ENCODE measurements around the gene FAM169A. TPM values are rescaled to one million over a fixed set of nuclear protein-coding genes. Genes with fewer than 3 reads are reported as not detected.
"Not testable (repeated sequence)": the region's sequence is repeated elsewhere in the genome, so short reads cannot be mapped to it uniquely, and the experiment has no call there.

Gene FAM169A, protein sequence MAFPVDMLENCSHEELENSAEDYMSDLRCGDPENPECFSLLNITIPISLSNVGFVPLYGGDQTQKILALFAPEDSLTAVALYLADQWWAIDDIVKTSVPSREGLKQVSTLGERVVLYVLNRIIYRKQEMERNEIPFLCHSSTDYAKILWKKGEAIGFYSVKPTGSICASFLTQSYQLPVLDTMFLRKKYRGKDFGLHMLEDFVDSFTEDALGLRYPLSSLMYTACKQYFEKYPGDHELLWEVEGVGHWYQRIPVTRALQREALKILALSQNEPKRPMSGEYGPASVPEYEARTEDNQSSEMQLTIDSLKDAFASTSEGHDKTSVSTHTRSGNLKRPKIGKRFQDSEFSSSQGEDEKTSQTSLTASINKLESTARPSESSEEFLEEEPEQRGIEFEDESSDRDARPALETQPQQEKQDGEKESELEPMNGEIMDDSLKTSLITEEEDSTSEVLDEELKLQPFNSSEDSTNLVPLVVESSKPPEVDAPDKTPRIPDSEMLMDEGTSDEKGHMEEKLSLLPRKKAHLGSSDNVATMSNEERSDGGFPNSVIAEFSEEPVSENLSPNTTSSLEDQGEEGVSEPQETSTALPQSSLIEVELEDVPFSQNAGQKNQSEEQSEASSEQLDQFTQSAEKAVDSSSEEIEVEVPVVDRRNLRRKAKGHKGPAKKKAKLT
- polyA plus RNA-seq (2012; ENCODE audit: missing spikeins) = 0.74 TPM

DNA sequence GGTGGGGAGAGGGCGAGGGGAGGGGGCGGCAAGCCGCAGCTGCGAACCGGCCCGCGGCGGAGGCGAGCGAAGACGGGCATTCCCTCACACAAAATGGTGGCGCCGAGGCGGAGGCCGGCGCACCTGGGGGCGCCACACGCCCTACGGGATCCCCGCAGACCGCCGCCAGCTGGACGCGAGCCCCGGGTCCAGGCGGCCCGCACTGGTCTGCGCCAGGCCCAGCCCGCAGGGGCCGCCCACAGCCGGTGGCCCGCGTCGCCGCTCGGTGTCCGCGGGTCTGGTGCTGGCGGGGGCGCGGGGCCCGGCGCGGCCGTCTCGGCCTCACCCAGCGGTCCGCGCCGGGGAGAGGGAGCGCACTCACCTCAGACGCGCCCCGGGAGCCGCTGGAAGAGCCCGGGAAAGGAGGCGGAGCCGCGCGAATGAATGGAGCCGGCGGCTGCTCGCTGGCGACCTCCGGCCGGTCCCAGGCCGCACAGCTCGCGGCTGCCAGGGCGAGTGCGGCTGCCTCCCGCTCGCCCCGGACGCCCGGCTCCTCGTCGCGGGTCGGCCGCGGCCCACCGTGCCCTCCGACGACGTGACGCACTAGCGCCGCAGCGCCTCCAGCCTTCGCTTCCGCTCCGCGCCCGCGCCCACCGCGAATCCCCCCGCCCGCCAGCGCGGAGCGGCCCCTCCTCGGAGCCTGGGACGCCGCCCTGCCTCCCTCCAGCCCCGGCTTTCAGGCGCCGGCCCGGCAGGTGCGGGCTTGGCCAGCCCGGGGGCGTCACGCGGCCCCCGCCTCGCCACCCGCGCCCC lies at the start of gene FAM169A:
TSS of gene FAM169A (minus strand) at position 584 of the 792 bp plus-strand sequence. CDS start 24,711 bp downstream, outside the sequence.
- TF ChIP-seq POLR2AphosphoS5 (IDR thresholded peaks at IDR 0.05; ENCODE audit: low read depth, low read length) (no peak), POLR2A (IDR thresholded peaks at IDR 0.05; ENCODE audit: low read depth, low read length) (no peak), TAF1 (IDR thresholded peaks at IDR 0.05; ENCODE audit: borderline replicate concordance, low read depth, low read length) (no peak)
- no peak for FAIRE-seq
- DNase-seq (ENCODE audit: insufficient read length) = no peak

DNA sequence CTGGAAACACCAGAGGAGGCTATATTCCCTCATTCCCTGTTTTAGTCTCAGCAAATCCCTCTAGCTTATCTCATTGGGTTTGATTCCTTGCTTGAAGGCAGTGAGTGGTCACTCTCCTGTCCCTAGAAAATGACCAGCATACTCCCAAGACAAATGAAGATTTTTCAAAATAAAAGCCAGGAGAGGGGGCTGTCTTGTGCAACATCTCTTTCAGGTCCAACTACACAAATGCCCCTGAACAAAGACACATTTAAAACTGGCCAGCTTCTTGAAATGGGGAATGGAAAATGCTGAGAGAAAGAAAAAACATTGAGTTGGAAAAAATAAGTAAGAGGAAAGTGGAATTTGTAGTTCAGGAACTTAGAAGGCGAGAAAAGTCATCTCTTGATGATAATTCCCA lies 49.3 kb upstream of the FAM169A start:
- DNase-seq (ENCODE audit: insufficient read length) = no peak
- TF ChIP-seq POLR2AphosphoS5 (IDR thresholded peaks at IDR 0.05; ENCODE audit: low read depth, low read length) (no peak), POLR2A (IDR thresholded peaks at IDR 0.05; ENCODE audit: low read depth, low read length) (no peak)
- FAIRE-seq = no peak

DNA sequence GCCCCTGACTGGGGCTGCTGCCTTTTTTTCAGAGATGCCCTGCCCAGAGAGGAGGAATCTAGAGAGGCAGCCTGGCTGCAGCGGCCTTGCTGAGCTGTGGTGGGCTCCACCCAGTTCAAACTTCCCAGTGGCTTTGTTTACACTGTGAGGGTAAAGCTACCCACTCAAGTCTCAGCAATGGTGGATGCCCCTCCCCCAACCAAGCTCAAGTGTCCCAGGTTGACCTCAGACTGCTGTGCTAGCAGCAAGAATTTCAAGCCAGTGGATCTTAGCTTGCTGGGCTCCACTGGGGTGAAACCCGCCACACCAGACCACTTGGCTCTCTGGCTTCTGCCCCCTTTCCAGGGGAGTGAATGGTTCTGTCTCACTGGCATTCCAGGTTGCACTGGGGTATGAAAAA lies 45.2 kb upstream of the FAM169A start:
- not testable (repeated sequence) for FAIRE-seq; DNase-seq (ENCODE audit: insufficient read length)

DNA sequence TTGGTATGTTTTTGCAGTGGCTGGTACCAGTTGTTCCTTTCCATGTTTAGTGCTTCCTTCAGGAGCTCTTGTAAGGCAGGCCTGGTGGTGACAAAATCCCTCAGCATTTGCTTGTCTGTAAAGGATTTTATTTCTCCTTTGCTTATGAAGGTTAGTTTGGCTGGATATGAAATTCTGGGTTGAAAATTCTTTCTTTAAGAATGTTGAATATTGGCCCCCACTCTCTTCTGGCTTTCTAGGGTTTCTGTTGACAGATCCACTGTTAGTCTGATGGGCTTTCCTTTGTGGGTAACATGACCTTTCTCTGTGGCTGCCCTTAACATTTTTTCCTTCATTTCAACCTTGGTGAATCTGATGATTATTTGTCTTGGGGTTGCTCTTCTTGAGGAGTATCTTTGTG lies 43.7 kb upstream of the FAM169A start:
- not testable (repeated sequence) for FAIRE-seq; DNase-seq (ENCODE audit: insufficient read length)

DNA sequence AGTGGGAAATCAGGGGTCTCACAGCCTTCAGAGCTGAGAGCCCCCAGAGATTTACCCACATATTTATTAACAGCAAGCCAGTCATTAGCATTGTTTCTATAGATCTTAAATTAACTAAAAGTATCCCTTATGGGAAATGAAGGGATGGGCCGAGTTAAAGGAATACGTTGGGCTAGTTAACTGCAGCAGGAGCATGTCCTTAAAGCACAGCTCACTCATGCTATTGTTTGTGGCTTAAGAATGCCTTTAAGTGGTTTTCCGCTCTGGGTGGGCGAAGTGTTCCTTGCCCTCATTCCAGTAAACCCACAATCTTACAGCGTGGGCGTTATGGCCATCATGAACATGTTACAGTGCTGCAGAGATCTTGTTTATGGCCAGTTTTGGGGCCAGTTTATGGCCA lies 42.0 kb upstream of the FAM169A start:
- FAIRE-seq; DNase-seq (ENCODE audit: insufficient read length): not testable (repeated sequence)

DNA sequence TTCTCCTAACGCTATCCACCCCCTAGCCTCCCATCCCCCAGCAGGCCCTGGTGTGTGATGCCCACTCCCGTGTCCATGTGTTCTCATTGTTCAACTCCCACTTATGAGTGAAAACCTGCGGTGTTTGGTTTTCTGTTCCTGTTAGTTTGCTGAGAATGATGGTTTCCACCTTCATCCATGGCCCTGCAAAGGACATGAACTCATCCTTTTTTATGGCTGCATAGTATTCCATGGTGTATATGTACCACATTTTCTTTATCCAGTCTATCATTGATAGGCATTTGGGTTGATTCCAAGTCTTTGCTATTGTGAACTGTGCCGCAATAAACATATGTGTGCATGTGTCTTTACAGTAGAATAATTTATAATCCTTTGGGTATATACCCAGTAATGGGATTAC lies 38.5 kb upstream of the FAM169A start:
- FAIRE-seq; DNase-seq (ENCODE audit: insufficient read length): not testable (repeated sequence)

DNA sequence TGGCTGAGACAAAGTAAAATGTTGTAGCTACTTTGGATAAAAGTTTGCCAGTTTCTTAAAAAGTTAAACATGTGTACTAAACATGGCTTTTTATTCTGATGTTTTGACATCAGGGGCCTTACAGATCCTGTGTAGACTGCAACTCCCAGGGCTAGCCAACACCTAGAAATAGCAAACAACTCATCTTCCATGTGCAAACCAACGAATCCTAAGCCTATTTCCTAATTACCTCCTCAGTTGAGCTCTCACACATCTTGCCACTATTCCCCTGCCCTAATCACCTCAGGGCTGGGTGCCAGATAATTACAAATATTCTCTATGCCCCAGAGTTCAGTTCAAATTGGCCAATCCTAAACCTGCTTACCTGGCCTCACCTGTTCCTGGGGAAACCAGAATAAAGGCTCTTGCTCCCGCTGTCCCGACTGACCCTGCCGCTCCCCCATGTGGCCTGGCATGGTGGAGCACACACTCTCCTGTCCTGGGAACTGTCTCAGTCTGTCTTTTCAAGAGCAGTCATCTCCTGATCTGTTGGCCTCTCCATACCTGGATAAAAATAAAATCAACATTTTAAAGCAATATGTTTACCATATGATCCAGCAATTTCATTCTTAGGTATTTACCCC lies 37.1 kb upstream of the FAM169A start:
- TF ChIP-seq POLR2AphosphoS5 (IDR thresholded peaks at IDR 0.05; ENCODE audit: low read depth, low read length) (no peak), TAF1 (IDR thresholded peaks at IDR 0.05; ENCODE audit: borderline replicate concordance, low read depth, low read length) (no peak), POLR2A (IDR thresholded peaks at IDR 0.05; ENCODE audit: low read depth, low read length) (no peak)
- no peak for DNase-seq (ENCODE audit: insufficient read length)

DNA sequence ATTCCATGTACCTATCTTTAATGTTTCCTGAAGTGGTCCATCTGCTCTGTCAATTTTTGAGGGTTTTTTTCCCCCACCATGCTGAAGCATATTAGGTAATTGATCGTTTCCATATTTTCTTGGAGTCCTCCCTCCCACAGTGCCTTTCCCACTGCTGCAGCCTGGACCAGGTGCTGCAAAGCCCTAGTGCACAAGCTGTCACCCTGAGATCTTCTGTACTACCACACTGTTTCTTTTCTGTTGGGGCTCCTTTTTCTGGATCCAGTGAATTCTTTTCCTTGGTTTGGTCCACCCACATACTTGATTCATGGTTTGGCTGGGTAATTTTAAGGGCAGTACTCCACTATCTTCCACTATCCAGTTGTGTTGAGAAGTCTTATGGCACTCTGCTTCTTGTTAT lies 30.9 kb upstream of the FAM169A start:
- DNase-seq (ENCODE audit: insufficient read length) (no peak), FAIRE-seq (no peak)
- TF ChIP-seq POLR2AphosphoS5 (IDR thresholded peaks at IDR 0.05; ENCODE audit: low read depth, low read length) = no peak
- TF ChIP-seq TAF1 (IDR thresholded peaks at IDR 0.05; ENCODE audit: borderline replicate concordance, low read depth, low read length) = no peak
- TF ChIP-seq POLR2A (IDR thresholded peaks at IDR 0.05; ENCODE audit: low read depth, low read length) = no peak

More for the DNA sequence above, 37.1 kb upstream of the FAM169A start:
- FAIRE-seq = no peak

DNA sequence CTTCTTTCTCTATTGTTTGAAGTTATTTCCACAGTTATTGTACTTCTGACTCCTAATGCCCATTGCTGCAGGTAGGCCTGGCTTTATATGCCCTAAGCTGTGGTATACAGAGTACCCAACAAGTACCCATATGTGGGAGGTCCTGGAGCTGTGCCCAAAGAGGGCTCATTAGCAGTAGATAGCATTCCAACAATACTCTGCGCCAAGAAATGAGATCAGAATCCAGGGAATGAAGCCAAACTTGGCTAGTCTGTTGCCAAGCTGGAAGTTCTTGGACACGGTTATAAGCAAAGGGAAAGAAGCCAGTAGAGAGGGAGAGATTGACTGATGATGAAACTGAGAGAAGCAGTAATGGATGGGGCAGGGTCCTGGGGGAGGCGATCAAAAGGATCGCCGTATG lies 29.7 kb upstream of the FAM169A start:
- TF ChIP-seq POLR2AphosphoS5 (IDR thresholded peaks at IDR 0.05; ENCODE audit: low read depth, low read length) (no peak), POLR2A (IDR thresholded peaks at IDR 0.05; ENCODE audit: low read depth, low read length) (no peak), TAF1 (IDR thresholded peaks at IDR 0.05; ENCODE audit: borderline replicate concordance, low read depth, low read length) (no peak)
- DNase-seq (ENCODE audit: insufficient read length) (no peak), FAIRE-seq (no peak)

DNA sequence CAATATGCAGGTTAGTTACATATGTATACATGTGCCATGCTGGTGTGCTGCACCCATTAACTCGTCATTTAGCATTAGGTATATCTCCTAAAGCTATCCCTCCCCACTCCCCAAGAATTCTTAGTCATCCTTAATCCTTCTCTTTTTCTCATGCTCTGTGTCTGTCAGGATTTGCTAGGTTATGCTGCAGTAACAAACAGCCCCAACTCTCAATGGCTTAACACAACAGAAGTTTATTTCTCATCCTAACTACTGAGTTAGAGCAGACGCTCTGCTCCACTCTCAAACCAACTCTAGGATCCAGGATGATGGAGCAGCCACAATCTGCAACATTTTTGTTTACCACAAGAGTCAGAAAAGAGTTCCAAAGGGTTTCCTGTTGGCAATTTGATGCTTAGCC lies 28.2 kb upstream of the FAM169A start:
- no peak for DNase-seq (ENCODE audit: insufficient read length)
- FAIRE-seq = no peak
- TF ChIP-seq POLR2AphosphoS5 (IDR thresholded peaks at IDR 0.05; ENCODE audit: low read depth, low read length) (no peak), TAF1 (IDR thresholded peaks at IDR 0.05; ENCODE audit: borderline replicate concordance, low read depth, low read length) (no peak), POLR2A (IDR thresholded peaks at IDR 0.05; ENCODE audit: low read depth, low read length) (no peak)

DNA sequence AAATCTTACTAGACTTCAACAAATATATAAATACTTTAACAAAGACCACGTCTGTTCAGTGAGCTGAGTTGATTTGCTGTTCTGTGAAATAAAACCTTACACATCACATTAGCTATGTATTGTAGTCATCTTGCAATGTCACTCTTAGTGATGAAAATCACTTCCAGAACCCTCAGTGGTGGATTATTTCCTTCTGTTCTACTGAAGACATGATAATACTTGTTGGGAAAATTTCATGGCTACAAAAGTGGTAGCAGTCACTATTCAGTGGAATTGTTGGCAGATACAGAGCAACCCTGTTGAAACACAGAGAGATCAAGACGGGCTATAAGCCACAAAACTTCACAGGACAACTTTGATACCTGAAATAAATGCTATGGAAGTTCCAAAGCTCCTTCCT lies 26.7 kb upstream of the FAM169A start:
- no peak for DNase-seq (ENCODE audit: insufficient read length)
- FAIRE-seq = no peak

More for the DNA sequence above, 26.7 kb upstream of the FAM169A start:
- TF ChIP-seq POLR2AphosphoS5 (IDR thresholded peaks at IDR 0.05; ENCODE audit: low read depth, low read length) (no peak), POLR2A (IDR thresholded peaks at IDR 0.05; ENCODE audit: low read depth, low read length) (no peak), TAF1 (IDR thresholded peaks at IDR 0.05; ENCODE audit: borderline replicate concordance, low read depth, low read length) (no peak)

Measured in GM12892 (cell line).